Measurements from ENCODE around the gene LIMK1. TPM values are rescaled to one million over a fixed set of nuclear protein-coding genes. Genes with fewer than 3 reads are reported as not detected.

LIMK1 gene
- total and polyA plus RNA-seq, 2 of the 4 experiments (the other 2 are of a cell fraction), result 25.8 to 48.0 TPM

- H3K9ac ChIP-seq (ENCODE audit: low read depth, low read length), result no peak overlapping the region
- CTCF ChIA-PET, result no interaction called here
- POLR2A ChIA-PET (ENCODE audit: unreplicated experiment), result no interaction called here
- no peaks in the 10 kb centered on the region for H3K9me3 ChIP-seq (ENCODE audit: control insufficient read depth, insufficient read depth, low read length)
- H2BK15ac ChIP-seq (ENCODE audit: low read depth, low read length), result no peak overlapping the region
- H3K14ac ChIP-seq (replicated peaks; ENCODE audit: low read depth, low read length), result peak overlapping the region; percentile 3; the same call in 1 of the 2 replicates
- DNase-seq (peak; percentile 64), ATAC-seq (ENCODE audit: low read depth) (peak; percentile 83)
- intact Hi-C loops (cut with micrococcal nuclease) (no loop called here), in situ Hi-C loops (cut with MboI; ENCODE audit: low sequenced_read_pairs) (no loop called here), dilution Hi-C loops (cut with HindIII; ENCODE audit: low sequenced_read_pairs, unreplicated experiment) (no loop called here)
- H3K4me1 ChIP-seq (ENCODE audit: control insufficient read depth, insufficient read depth, low read length), result peaks cover 4% of the 10 kb centered on the region; the same call in 1 of the 2 replicates
- no peak overlapping the region for H2BK5ac ChIP-seq (ENCODE audit: low read depth, low read length, poor library complexity, severe bottlenecking)
- no peak overlapping the region; the same call in 1 of the 2 replicates for H3K4ac ChIP-seq (ENCODE audit: low read depth, low read length)
- H3K4me3 ChIP-seq (ENCODE audit: insufficient read depth, low read depth, low read length), result no peak overlapping the region
- no peaks in the 10 kb centered on the region for H3K27me3 ChIP-seq (ENCODE audit: control insufficient read depth, insufficient read depth, low read length)
- no peak overlapping the region for H3K23ac ChIP-seq (ENCODE audit: low read depth, low read length)
- BruUV-seq (replicated peaks), result no TSS peak
- no peak overlapping the region for H4K5ac ChIP-seq (ENCODE audit: low read depth, low read length)
- H3K18ac ChIP-seq (ENCODE audit: low read depth, low read length), result no peak overlapping the region
- no peaks in the 10 kb centered on the region for H4K20me1 ChIP-seq (ENCODE audit: insufficient read depth, low read length)
- H3K79me1 ChIP-seq (ENCODE audit: low read depth in 1 of 2, low read length in 2 of 2), result no peaks in the 10 kb centered on the region
- H3K56ac ChIP-seq (ENCODE audit: extremely low read depth, insufficient read depth, low read length), result no peak overlapping the region
- no peaks in the 10 kb centered on the region for H3K9me1 ChIP-seq (ENCODE audit: insufficient read depth, low read length)
- H2AK9ac ChIP-seq (replicated peaks; ENCODE audit: low read depth, low read length, poor library complexity), result peak overlapping the region; percentile 44
- no peak overlapping the region for H4K91ac ChIP-seq (ENCODE audit: insufficient read depth, low read depth, low read length)
- H2BK20ac ChIP-seq (ENCODE audit: low read depth, low read length), result no peak overlapping the region
- no peak for TF ChIP-seq SMC3 (IDR thresholded peaks at IDR 0.05; ENCODE audit: low read depth, low read length)
- TF ChIP-seq CHD1 (IDR thresholded peaks at IDR 0.05; ENCODE audit: low read depth, low read length), result no peak
- no peak for TF ChIP-seq MXI1 (IDR thresholded peaks at IDR 0.05; ENCODE audit: borderline replicate concordance, low read depth, low read length)
- no peak for TF ChIP-seq ELK1 (IDR thresholded peaks at IDR 0.05; ENCODE audit: borderline replicate concordance, low read depth, low read length)
- no peak for TF ChIP-seq MAZ (IDR thresholded peaks at IDR 0.05; ENCODE audit: borderline replicate concordance, low read depth, low read length)
- TF ChIP-seq RCOR1 (IDR thresholded peaks at IDR 0.05; ENCODE audit: insufficient replicate concordance, low read length), result no peak
- TF ChIP-seq NFE2L2 (IDR thresholded peaks at IDR 0.05; ENCODE audit: low read depth, low read length), result no peak
- TF ChIP-seq POLR2A (IDR thresholded peaks at IDR 0.05; ENCODE audit: low read depth, low read length), result no peak
- H2AK5ac ChIP-seq (ENCODE audit: low read depth, low read length), result no peak overlapping the region; the same call in 1 of the 2 replicates
- WGBS, 2 experiments (ENCODE audit: extremely low coverage in 2 of 2, insufficient read length in 1 of 2), result 47% methylated on average over 2 of the region's 9 CpGs; no CpG with 5 or more reads in 1 of the 2 experiments
- peak overlapping the region; percentile 46; the same call in 1 of the 2 replicates for H2BK120ac ChIP-seq (ENCODE audit: low read depth, low read length)
- peak overlapping the region; percentile 81 for H2AFZ ChIP-seq (replicated peaks; ENCODE audit: low read length, poor library complexity)
- no peak overlapping the region; a peak in 1 of 4 replicates for H4K8ac ChIP-seq (ENCODE audit: low read depth in 2 of 2, low read length in 2 of 2)
- no peak overlapping the region; the same call in 1 of the 2 replicates for H3K4me2 ChIP-seq (ENCODE audit: low read depth, low read length)
- no peak overlapping the region for H3K27ac ChIP-seq (ENCODE audit: insufficient read depth, low read length)
- H3K36me3 ChIP-seq (ENCODE audit: control insufficient read depth, insufficient read depth, low read length), result 0 out of 2 replicates have a peak, but pooled peaks cover 2% of the 10 kb centered on the region
These were observed 40.1 kb upstream of the LIMK1 start for GRCh38 chr7:74043523-74043951.

All from IMR-90 (cell line).